Measurements from ENCODE around the gene MIEF1.

- TF ChIP-seq CTCF (IDR thresholded peaks at IDR 0.05) (peak; percentile 66 to 88 (median 78)), POLR2A (IDR thresholded peaks at IDR 0.05) (no peak)
These were observed 5.8 kb upstream of the MIEF1 start for GRCh38 chr22:39496131-39496838.
